ENCODE data around the gene DNAAF8. TPM values are rescaled to one million over a fixed set of nuclear protein-coding genes. Genes with fewer than 3 reads are reported as not detected.
A peak's percentile ranks its signal among the peaks of the same experiment; 100 is the strongest.

The DNAAF8 gene
- total RNA-seq, 1 experiment from 2014 or later: 0.39 TPM

GRCh38 chr16:4733211-4733742 is 1.1 kb upstream of the DNAAF8 start:
- no peaks in the 10 kb centered on the region for H3K9me3 ChIP-seq (ENCODE audit: control insufficient read depth, low read depth, low read length)
- no peak overlapping the region for H3K14ac ChIP-seq (ENCODE audit: insufficient read depth, low read length)
- no peak overlapping the region for H2AK5ac ChIP-seq (ENCODE audit: insufficient read length, low read length)
- H2BK120ac ChIP-seq (ENCODE audit: low read depth, low read length, poor library complexity, severe bottlenecking): no peak overlapping the region
- H2BK15ac ChIP-seq (ENCODE audit: low read depth, low read length): no peak overlapping the region
- no peak overlapping the region for H3K27ac ChIP-seq (ENCODE audit: insufficient read length, low read depth, low read length)
- H4K8ac ChIP-seq (replicated peaks; ENCODE audit: insufficient read length, low read depth, low read length): no peak overlapping the region
- no peak overlapping the region for H2BK5ac ChIP-seq (ENCODE audit: insufficient read length, low read length)
- H3K56ac ChIP-seq (ENCODE audit: insufficient read length, low read depth, low read length): no peak overlapping the region
- H3K23me2 ChIP-seq (ENCODE audit: insufficient read length, low read depth, low read length, poor library complexity, severe bottlenecking): peaks cover 9% of the 10 kb centered on the region
- no peaks in the 10 kb centered on the region for H3K27me3 ChIP-seq (ENCODE audit: insufficient read depth, low read length)
- Mint-ChIP-seq H3K4me3 (peak overlapping the region; percentile 92 to 97), H3K4me1 (peaks cover 8 to 12% of the 10 kb centered on the region in 2 experiments), H3K36me3 (ENCODE audit: insufficient read depth in 1 of 3, low read depth in 3 of 3) (peaks cover 0 to 23% (median 20%) of the 10 kb centered on the region in 3 experiments; a peak in 6 of 7 replicates), H3K27ac (peak overlapping the region; percentile 74 to 94 (median 83); a peak in 4 of 7 replicates), H3K9me3 (no peaks in the 10 kb centered on the region; a peak in 1 of 5 replicates), H3K27me3 (ENCODE audit: low read depth) (peaks cover 4% of the 10 kb centered on the region)
- H3K9ac ChIP-seq (ENCODE audit: extremely low read depth, insufficient read length, low read length): peak overlapping the region; percentile 27
- H4K5ac ChIP-seq (ENCODE audit: insufficient read length, low read depth, low read length): no peak overlapping the region
- no peak overlapping the region for H2BK12ac ChIP-seq (ENCODE audit: insufficient read length, low read depth, low read length)
- WGBS (ENCODE audit: extremely low coverage, insufficient read length, low lambda C conversion rate): no CpG with 5 or more reads among the region's 17 CpGs
- no peak for DNase-seq
- no peak overlapping the region for H3K4ac ChIP-seq (ENCODE audit: low read depth, low read length)
- no peak overlapping the region for H4K91ac ChIP-seq (ENCODE audit: insufficient read length, low read depth, low read length)
- H3K18ac ChIP-seq (ENCODE audit: insufficient read length, low read depth, low read length): no peak overlapping the region
- H2BK20ac ChIP-seq (ENCODE audit: low read depth, low read length, poor library complexity, severe bottlenecking): no peak overlapping the region
- no peaks in the 10 kb centered on the region for H4K20me1 ChIP-seq (ENCODE audit: control insufficient read depth, insufficient read depth, insufficient read length)
- H3K4me2 ChIP-seq (ENCODE audit: insufficient read depth, insufficient read length, low read length): peak overlapping the region; percentile 76
- H3K23ac ChIP-seq (ENCODE audit: insufficient read length, low read depth, low read length): no peak overlapping the region
- peaks cover 6% of the 10 kb centered on the region for H3K79me1 ChIP-seq (ENCODE audit: insufficient read depth, low read depth, low read length, poor library complexity, severe bottlenecking)
- H3T11ph ChIP-seq (ENCODE audit: low read length): no peak overlapping the region
- no peak for TF ChIP-seq CTCF (conservative IDR thresholded peaks at IDR 0.05)
- no peak overlapping the region for H2AFZ ChIP-seq (ENCODE audit: low read length)
- no peaks in the 10 kb centered on the region for H3K4me1 ChIP-seq (ENCODE audit: insufficient read depth, low read length)
- H3K79me2 ChIP-seq (ENCODE audit: insufficient read depth, low read length): peaks cover 4% of the 10 kb centered on the region; the same call in 1 of the 2 replicates
